Measurements from ENCODE around the gene SUCLG2. TPM values are rescaled to one million over a fixed set of nuclear protein-coding genes. Genes with fewer than 3 reads are reported as not detected.
A peak's percentile ranks its signal among the peaks of the same experiment; 100 is the strongest.
"Not testable (repeated sequence)": the region's sequence is repeated elsewhere in the genome, so short reads cannot be mapped to it uniquely, and the experiment has no call there.

The SUCLG2 gene
- total and polyA plus RNA-seq, 2 donors (not counting 1 experiment from before 2014, with no cell fraction given), result 56.8 to 87.4 TPM

DNA sequence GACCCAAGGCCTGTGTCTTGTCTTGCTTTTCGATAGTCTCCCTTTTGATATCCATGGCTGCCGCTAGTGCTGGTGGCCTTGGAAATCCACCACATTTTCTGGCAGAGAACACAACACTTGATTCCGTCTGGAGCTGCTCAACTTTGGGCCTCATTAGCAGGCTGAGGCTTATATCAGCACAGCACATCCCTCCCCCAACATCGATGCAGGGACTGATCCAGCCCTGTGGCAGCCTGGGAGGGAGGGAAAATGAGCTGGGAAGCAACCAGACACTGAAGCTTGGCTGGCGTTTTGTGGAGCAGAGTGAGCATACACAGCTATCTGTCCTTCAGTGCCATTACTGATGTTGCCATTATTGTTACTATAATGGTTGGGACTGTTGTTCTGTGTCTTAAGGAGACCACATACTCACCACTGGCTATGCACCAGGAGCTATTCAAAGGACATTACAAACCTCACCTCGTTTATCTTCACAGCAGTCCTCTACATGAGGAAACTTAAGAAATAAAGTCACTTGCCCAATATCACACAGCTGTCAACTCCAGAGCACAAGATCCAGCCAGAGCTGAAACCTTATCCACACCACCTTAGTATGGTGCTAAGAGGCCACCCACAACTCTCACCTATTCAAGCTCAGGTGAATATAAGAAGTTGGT is 102.9 kb downstream of the SUCLG2 start:
- H3K4me3 ChIP-seq (replicated peaks in 1 of 4; ENCODE audit: control extremely low read depth in 1 of 4, insufficient read depth in 1 of 4, low read depth in 3 of 4, low read length in 4 of 4), result no peak overlapping the region
- H3K27me3 ChIP-seq (ENCODE audit: control insufficient read depth, insufficient read depth, low read length), result no peaks in the 10 kb centered on the region
- no peaks in the 10 kb centered on the region for H3K4me1 ChIP-seq (ENCODE audit: control insufficient read depth, extremely low read depth, insufficient read depth, low read length)
- no peaks in the 10 kb centered on the region for H4K20me1 ChIP-seq (ENCODE audit: control insufficient read depth, extremely low read depth, insufficient read depth, low read length)
- no peak overlapping the region for H2AFZ ChIP-seq (ENCODE audit: low read length)
- H3K9me3 ChIP-seq (ENCODE audit: control insufficient read depth, insufficient read depth, low read depth, low read length), result no peaks in the 10 kb centered on the region
- H3K79me2 ChIP-seq (ENCODE audit: control insufficient read depth, insufficient read depth, low read length), result no peaks in the 10 kb centered on the region
- TF ChIP-seq CTCF (conservative IDR thresholded peaks at IDR 0.05 in 1 of 2, IDR thresholded peaks at IDR 0.05 in 1 of 2; ENCODE audit: low read depth in 1 of 2, low read length in 2 of 2) (no peak), EZH2 (IDR thresholded peaks at IDR 0.05; ENCODE audit: low read length, missing control alignments) (no peak)
- no peak overlapping the region for H3K9ac ChIP-seq (ENCODE audit: insufficient read depth, low read length)
- no peak for DNase-seq (ENCODE audit: low read depth in 2 of 2)
- no peak overlapping the region for H3K27ac ChIP-seq (ENCODE audit: insufficient read depth, low read length)
- H3K4me2 ChIP-seq (ENCODE audit: extremely low read depth, insufficient read depth, low read length), result no peak overlapping the region
- H3K36me3 ChIP-seq (ENCODE audit: control insufficient read depth, insufficient read depth, low read length), result no peaks in the 10 kb centered on the region

GRCh38 chr3:67550541-67550940 is 103.9 kb downstream of the SUCLG2 start:
- no peaks in the 10 kb centered on the region for H3K9me3 ChIP-seq (ENCODE audit: control insufficient read depth, insufficient read depth, low read depth, low read length)
- no peak for DNase-seq (ENCODE audit: low read depth in 2 of 2)
- no peak overlapping the region for H3K27ac ChIP-seq (ENCODE audit: insufficient read depth, low read length)
- H2AFZ ChIP-seq (ENCODE audit: low read length), result no peak overlapping the region
- no peaks in the 10 kb centered on the region for H3K27me3 ChIP-seq (ENCODE audit: control insufficient read depth, insufficient read depth, low read length)
- H3K4me1 ChIP-seq (ENCODE audit: control insufficient read depth, extremely low read depth, insufficient read depth, low read length), result no peaks in the 10 kb centered on the region
- no peak overlapping the region for H3K9ac ChIP-seq (ENCODE audit: insufficient read depth, low read length)
- no peak overlapping the region for H3K4me3 ChIP-seq (replicated peaks in 1 of 4; ENCODE audit: control extremely low read depth in 1 of 4, insufficient read depth in 1 of 4, low read depth in 3 of 4, low read length in 4 of 4)
- no peaks in the 10 kb centered on the region for H4K20me1 ChIP-seq (ENCODE audit: control insufficient read depth, extremely low read depth, insufficient read depth, low read length)
- no peak overlapping the region for H3K4me2 ChIP-seq (ENCODE audit: extremely low read depth, insufficient read depth, low read length)
- no peaks in the 10 kb centered on the region for H3K79me2 ChIP-seq (ENCODE audit: control insufficient read depth, insufficient read depth, low read length)
- no peaks in the 10 kb centered on the region for H3K36me3 ChIP-seq (ENCODE audit: control insufficient read depth, insufficient read depth, low read length)
- TF ChIP-seq EZH2 (IDR thresholded peaks at IDR 0.05; ENCODE audit: low read length, missing control alignments), result no peak
- TF ChIP-seq CTCF (conservative IDR thresholded peaks at IDR 0.05 in 1 of 2, IDR thresholded peaks at IDR 0.05 in 1 of 2; ENCODE audit: low read depth in 1 of 2, low read length in 2 of 2), result no peak

- H3K27ac ChIP-seq (ENCODE audit: insufficient read depth, low read length); H3K36me3 ChIP-seq (ENCODE audit: control insufficient read depth, insufficient read depth, low read length); H3K4me2 ChIP-seq (ENCODE audit: extremely low read depth, insufficient read depth, low read length); H3K4me1 ChIP-seq (ENCODE audit: control insufficient read depth, extremely low read depth, insufficient read depth, low read length); H3K27me3 ChIP-seq (ENCODE audit: control insufficient read depth, insufficient read depth, low read length); H3K79me2 ChIP-seq (ENCODE audit: control insufficient read depth, insufficient read depth, low read length); H3K9ac ChIP-seq (ENCODE audit: insufficient read depth, low read length); H2AFZ ChIP-seq (ENCODE audit: low read length); H3K4me3 ChIP-seq (replicated peaks in 1 of 4; ENCODE audit: control extremely low read depth in 1 of 4, insufficient read depth in 1 of 4, low read depth in 3 of 4, low read length in 4 of 4); H4K20me1 ChIP-seq (ENCODE audit: control insufficient read depth, extremely low read depth, insufficient read depth, low read length); H3K9me3 ChIP-seq (ENCODE audit: control insufficient read depth, insufficient read depth, low read depth, low read length): not testable (repeated sequence)
- DNase-seq (ENCODE audit: low read depth in 2 of 2), result peak in 1 of 2 donors; percentile 37
These were observed 111.7 kb downstream of the SUCLG2 start for GRCh38 chr3:67542502-67543250.
